ENCODE measurements around the gene RASD2. TPM values are rescaled to one million over a fixed set of nuclear protein-coding genes. Genes with fewer than 3 reads are reported as not detected.

Gene RASD2
- total and polyA plus RNA-seq, 2 donors from 2014 or later: 1.1 to 3.4 TPM

DNA sequence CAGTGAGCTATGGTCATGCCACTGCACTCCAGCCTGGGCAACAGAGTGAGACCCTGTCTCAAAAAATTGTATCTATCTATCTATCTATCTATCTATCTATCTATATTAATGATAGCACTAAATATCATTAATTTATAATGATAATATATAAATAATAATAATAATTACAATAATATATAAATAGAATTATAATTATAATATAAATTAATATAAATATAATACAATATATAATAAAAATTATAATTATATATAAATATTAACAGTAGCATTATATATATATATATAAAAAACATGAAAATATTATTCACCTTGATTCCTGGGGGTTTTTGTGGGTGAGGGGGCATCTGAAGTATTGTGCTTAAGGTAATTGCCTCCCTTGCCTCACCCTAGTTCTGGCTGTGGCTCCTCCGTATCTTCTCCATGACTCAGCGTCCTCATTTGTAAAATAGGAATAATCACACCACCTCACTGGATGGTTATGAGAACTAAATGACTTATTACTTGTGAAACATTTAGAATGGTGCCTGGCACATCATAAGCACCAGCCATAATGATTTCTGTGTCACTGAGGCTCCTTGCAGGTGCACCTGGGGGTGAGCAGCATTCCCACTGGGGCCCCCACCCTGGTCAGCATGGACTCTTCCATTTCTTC is 18.8 kb downstream of the RASD2 start:
- no peak for FAIRE-seq
- Histone ChIP-seq H3K4me3 (ENCODE audit: low read length in 3 of 3) (no peak overlapping the region), H3K27me3 (ENCODE audit: control insufficient read depth, insufficient read depth, low read length) (no peaks in the 10 kb centered on the region), H3K9me3 (ENCODE audit: control insufficient read depth in 2 of 3, insufficient read depth in 1 of 3, low read length in 3 of 3) (no peaks in the 10 kb centered on the region), H3K36me3 (ENCODE audit: control insufficient read depth in 2 of 3, insufficient read depth in 3 of 3, low read length in 3 of 3) (no peaks in the 10 kb centered on the region), H3K9ac (ENCODE audit: low read length in 3 of 3) (no peak overlapping the region), H3K4me1 (ENCODE audit: control insufficient read depth in 2 of 3, insufficient read depth in 2 of 3, low read depth in 1 of 3, low read length in 3 of 3) (no peaks in the 10 kb centered on the region), H3K27ac (ENCODE audit: low read depth in 2 of 2, low read length in 2 of 2) (no peak overlapping the region)
- no peak for DNase-seq
- intact Hi-C loops (cut with DNase I): no loop called here
- TF ChIP-seq, protein P1, sequence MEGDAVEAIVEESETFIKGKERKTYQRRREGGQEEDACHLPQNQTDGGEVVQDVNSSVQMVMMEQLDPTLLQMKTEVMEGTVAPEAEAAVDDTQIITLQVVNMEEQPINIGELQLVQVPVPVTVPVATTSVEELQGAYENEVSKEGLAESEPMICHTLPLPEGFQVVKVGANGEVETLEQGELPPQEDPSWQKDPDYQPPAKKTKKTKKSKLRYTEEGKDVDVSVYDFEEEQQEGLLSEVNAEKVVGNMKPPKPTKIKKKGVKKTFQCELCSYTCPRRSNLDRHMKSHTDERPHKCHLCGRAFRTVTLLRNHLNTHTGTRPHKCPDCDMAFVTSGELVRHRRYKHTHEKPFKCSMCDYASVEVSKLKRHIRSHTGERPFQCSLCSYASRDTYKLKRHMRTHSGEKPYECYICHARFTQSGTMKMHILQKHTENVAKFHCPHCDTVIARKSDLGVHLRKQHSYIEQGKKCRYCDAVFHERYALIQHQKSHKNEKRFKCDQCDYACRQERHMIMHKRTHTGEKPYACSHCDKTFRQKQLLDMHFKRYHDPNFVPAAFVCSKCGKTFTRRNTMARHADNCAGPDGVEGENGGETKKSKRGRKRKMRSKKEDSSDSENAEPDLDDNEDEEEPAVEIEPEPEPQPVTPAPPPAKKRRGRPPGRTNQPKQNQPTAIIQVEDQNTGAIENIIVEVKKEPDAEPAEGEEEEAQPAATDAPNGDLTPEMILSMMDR (IDR thresholded peaks at IDR 0.05; ENCODE audit: borderline replicate concordance, extremely low read depth, insufficient read depth): no peak

DNA sequence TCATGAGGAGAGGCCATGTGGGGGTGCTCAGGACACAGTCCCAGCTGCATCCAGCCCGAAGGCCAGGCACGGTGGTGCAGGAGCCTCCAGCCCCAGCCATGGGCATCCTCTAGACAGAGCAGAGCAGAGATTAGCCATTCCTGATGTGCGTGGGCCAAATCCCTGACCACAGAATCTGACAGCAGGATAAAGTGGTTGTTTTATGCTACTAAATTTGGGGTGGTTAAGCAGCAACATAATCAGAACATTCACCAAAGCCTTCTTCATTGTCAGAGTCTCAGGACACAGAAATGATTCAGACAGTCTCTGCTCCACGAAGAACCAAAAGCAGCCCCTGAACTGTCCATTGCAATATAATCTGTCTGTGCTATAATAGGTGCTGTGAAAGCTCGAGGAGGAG is 19.7 kb downstream of the RASD2 start:
- H3K27me3 ChIP-seq (ENCODE audit: control insufficient read depth, insufficient read depth, low read length): no peaks in the 10 kb centered on the region
- peaks cover 0 to 4% (median 0%) of the 10 kb centered on the region in 3 donors for H3K4me1 ChIP-seq (ENCODE audit: control insufficient read depth in 2 of 3, insufficient read depth in 2 of 3, low read depth in 1 of 3, low read length in 3 of 3)
- H3K9ac ChIP-seq (ENCODE audit: low read length in 3 of 3): no peak overlapping the region
- no peak for DNase-seq
- intact Hi-C loops (cut with DNase I): no loop called here
- no peak overlapping the region for H3K27ac ChIP-seq (ENCODE audit: low read depth in 2 of 2, low read length in 2 of 2)
- no peaks in the 10 kb centered on the region for H3K9me3 ChIP-seq (ENCODE audit: control insufficient read depth in 2 of 3, insufficient read depth in 1 of 3, low read length in 3 of 3)
- no peak overlapping the region for H3K4me3 ChIP-seq (ENCODE audit: low read length in 3 of 3)
- H3K36me3 ChIP-seq (ENCODE audit: control insufficient read depth in 2 of 3, insufficient read depth in 3 of 3, low read length in 3 of 3): no peaks in the 10 kb centered on the region
- TF ChIP-seq, protein P1 (IDR thresholded peaks at IDR 0.05; ENCODE audit: borderline replicate concordance, extremely low read depth, insufficient read depth): no peak
- no peak for FAIRE-seq

DNA sequence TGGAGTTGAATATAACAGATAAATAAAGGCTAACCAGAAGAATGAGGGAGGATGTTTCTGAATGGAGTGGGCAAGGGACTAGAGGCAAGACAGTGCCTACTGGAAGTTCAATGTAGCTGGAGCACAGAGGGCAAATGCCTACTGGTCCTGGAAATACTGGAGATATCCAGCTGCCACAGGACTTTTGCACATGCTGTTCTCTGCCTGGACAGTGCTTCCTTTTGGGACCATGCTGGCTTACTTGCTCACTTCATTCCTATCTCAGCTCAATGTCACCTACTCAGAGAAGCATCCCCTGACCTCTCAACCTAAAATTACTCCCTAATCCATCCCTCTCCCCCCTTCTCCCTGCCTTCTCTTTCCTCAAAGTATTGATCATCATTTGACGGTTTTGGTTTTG is 20.2 kb downstream of the RASD2 start:
- TF ChIP-seq, protein P1 (IDR thresholded peaks at IDR 0.05; ENCODE audit: borderline replicate concordance, extremely low read depth, insufficient read depth): no peak
- Histone ChIP-seq H3K9ac (ENCODE audit: low read length in 3 of 3) (no peak overlapping the region), H3K4me3 (ENCODE audit: low read length in 3 of 3) (no peak overlapping the region), H3K36me3 (ENCODE audit: control insufficient read depth in 2 of 3, insufficient read depth in 3 of 3, low read length in 3 of 3) (no peaks in the 10 kb centered on the region), H3K4me1 (ENCODE audit: control insufficient read depth in 2 of 3, insufficient read depth in 2 of 3, low read depth in 1 of 3, low read length in 3 of 3) (peaks cover 0 to 4% (median 0%) of the 10 kb centered on the region in 3 donors), H3K9me3 (ENCODE audit: control insufficient read depth in 2 of 3, insufficient read depth in 1 of 3, low read length in 3 of 3) (no peaks in the 10 kb centered on the region), H3K27ac (ENCODE audit: low read depth in 2 of 2, low read length in 2 of 2) (no peak overlapping the region), H3K27me3 (ENCODE audit: control insufficient read depth, insufficient read depth, low read length) (no peaks in the 10 kb centered on the region)
- no peak for FAIRE-seq
- DNase-seq: no peak
- intact Hi-C loops (cut with DNase I): no loop called here

All from kidney (tissue), 14 donors.